HCT116 (cell line): ENCODE results near the gene SPDEF. TPM values are rescaled to one million over a fixed set of nuclear protein-coding genes. Genes with fewer than 3 reads are reported as not detected.

Source experiments
- ATAC-seq: fragments of 200-7000 bp; cut with Tn5 transposase; 2 replicates; pipeline ENCODE4 v1.9.1; 2020; ENCODE audit warnings: mild to moderate bottlenecking, moderate library complexity
- BruUV-seq: library from RNA; stranded (reverse); fragments of 400-500 nt; replicated peaks from 2 replicates; lab custom pipeline; 2021; lab: Mats Ljungman, UMichigan
- CTCF ChIA-PET: fragments of 300-600 bp; sonication (Branson Sonifier 250); formaldehyde crosslinking; loops from one replicate; lab custom pipeline; 2021; ENCODE audit warnings: antibody characterized with exemption; lab: Charles Lee
- POLR2A ChIA-PET: fragments of 300-600, 350-600 bp; sonication (Branson Sonifier 250); formaldehyde crosslinking; loops from one replicate; lab custom pipeline; 2021; ENCODE audit warnings: antibody characterized with exemption; lab: Charles Lee
- RAD21 ChIA-PET, 2 experiments: fragments of 300-600 bp; sonication (Branson Sonifier 250); formaldehyde crosslinking; loops; one replicate each; lab custom pipeline; 2023; ENCODE audit warnings: low total read pairs in 2 of 2; ENCODE audit not compliant: uncharacterized antibody in 2 of 2, unreplicated experiment in 2 of 2, low non-redundant PET in 1 of 2; lab: Charles Lee
- DNase-seq: peaks from one replicate; pipeline ENCODE4 v3.0.0-alpha.2; 2010; ENCODE audit warnings: low read depth, low spot score
- H2AFZ ChIP-seq: fragments of 200-600 bp; shearing (Covaris generic), sonication (generic); 2 replicates; pipeline ENCODE4 v1.6.1; 2017; ENCODE audit warnings: low read depth, mixed run types, mixed read lengths, antibody characterized with exemption, low read length; ENCODE audit not compliant: poor library complexity, severe bottlenecking
- H3K27ac ChIP-seq: 2 replicates; pipeline ENCODE4 v1.5.1; 2012; ENCODE audit warnings: low read depth, low read length
- H3K27me3 ChIP-seq: fragments of 200-600 bp; sonication (generic); 2 replicates; pipeline ENCODE4 v1.6.1; 2016; ENCODE audit warnings: mixed run types, low read length, mixed read lengths; ENCODE audit not compliant: insufficient read depth
- H3K36me3 ChIP-seq, 2 experiments: fragments of 200-500 bp in 1 of 2; fragments of 200-600 bp in 1 of 2; sonication (Bioruptor generic) in 1 of 2; sonication (generic) in 1 of 2; 2 replicates each; pipeline versions ENCODE4 v1.5.1 to v1.6.1; 2014 to 2016; ENCODE audit warnings: low read length in 2 of 2, inconsistent platforms in 1 of 2, mixed read lengths in 1 of 2, mixed run types in 1 of 2; ENCODE audit not compliant: insufficient read depth in 2 of 2, control insufficient read depth in 1 of 2
- H3K4me1 ChIP-seq, 2 experiments: fragments of 200-600 bp in 1 of 2; sonication (generic) in 1 of 2; 2 replicates each; pipeline versions ENCODE4 v1.5.1 to v1.6.1; 2012 to 2017; ENCODE audit warnings: low read length in 2 of 2, inconsistent platforms in 1 of 2, mild to moderate bottlenecking in 1 of 2, mixed read lengths in 1 of 2, mixed run types in 1 of 2, moderate library complexity in 1 of 2; ENCODE audit not compliant: insufficient read depth in 2 of 2, control insufficient read depth in 1 of 2
- H3K4me2 ChIP-seq: fragments of 200-600 bp; sonication (generic); 2 replicates; pipeline ENCODE4 v1.6.1; 2017; ENCODE audit warnings: mixed run types, low read length, mixed read lengths
- H3K4me3 ChIP-seq, 2 experiments: fragments of 200-600 bp in 1 of 2; sonication (generic) in 1 of 2; replicated peaks in 1 of 2; 2 replicates each; pipeline ENCODE4 v1.5.1; 2011 to 2016; ENCODE audit warnings: low read length in 2 of 2, control low read depth in 1 of 2, low read depth in 1 of 2, mild to moderate bottlenecking in 1 of 2, mixed read lengths in 1 of 2, mixed run types in 1 of 2
- H3K79me2 ChIP-seq: fragments of 200-600 bp; sonication (generic); 2 replicates; pipeline ENCODE4 v1.6.1; 2017; ENCODE audit warnings: mild to moderate bottlenecking, mixed run types, low read length, moderate library complexity, mixed read lengths; ENCODE audit not compliant: insufficient read depth
- H3K9ac ChIP-seq: fragments of 200-600 bp; sonication (generic); 2 replicates; pipeline ENCODE4 v1.6.1; 2016; ENCODE audit warnings: low read length, mixed read lengths
- H3K9me2 ChIP-seq: fragments of 200-600 bp; sonication (generic), shearing (Covaris generic); 2 replicates; pipeline ENCODE4 v1.6.1; 2017; ENCODE audit warnings: mixed run types, mild to moderate bottlenecking, moderate library complexity; ENCODE audit not compliant: insufficient read depth
- H3K9me3 ChIP-seq, 2 experiments: fragments of 200-500 bp in 1 of 2; fragments of 200-600 bp in 1 of 2; sonication (Bioruptor generic) in 1 of 2; sonication (generic) in 1 of 2; 2 replicates each; pipeline ENCODE4 v1.6.1; 2014 to 2017; ENCODE audit warnings: low read length in 2 of 2, mixed read lengths in 2 of 2, inconsistent platforms in 1 of 2, low read depth in 1 of 2, mild to moderate bottlenecking in 1 of 2, mixed run types in 1 of 2, moderate library complexity in 1 of 2; ENCODE audit not compliant: control insufficient read depth in 1 of 2, insufficient read depth in 1 of 2
- H4K20me1 ChIP-seq: fragments of 200-600 bp; sonication (generic), shearing (Covaris generic); 2 replicates; pipeline ENCODE4 v1.6.1; 2017; ENCODE audit warnings: mixed run types, mild to moderate bottlenecking, moderate library complexity; ENCODE audit not compliant: insufficient read depth
- EZH2phosphoT487 ChIP-seq: fragments of 200-600 bp; IDR thresholded peaks from 2 replicates; pipeline ENCODE4 v1.6.1; 2018; ENCODE audit warnings: antibody characterized with exemption, borderline replicate concordance
- FOSL1 ChIP-seq: IDR thresholded peaks from 2 replicates; pipeline ENCODE4 v1.6.1; 2012; ENCODE audit warnings: low read depth
- JUND ChIP-seq: IDR thresholded peaks from 2 replicates; pipeline ENCODE4 v1.6.1; 2012
- REST ChIP-seq: IDR thresholded peaks from 2 replicates; pipeline ENCODE4 v1.6.1; 2012; ENCODE audit warnings: low read depth
- SIN3A ChIP-seq: IDR thresholded peaks from 2 replicates; pipeline ENCODE4 v1.6.1; 2012; ENCODE audit warnings: low read depth
- SRF ChIP-seq: IDR thresholded peaks from 2 replicates; pipeline ENCODE4 v1.6.1; 2012; ENCODE audit warnings: low read depth
- YY1 ChIP-seq: IDR thresholded peaks from 2 replicates; pipeline ENCODE4 v1.6.1; 2011; ENCODE audit warnings: low read length, low read depth, moderate library complexity, mild to moderate bottlenecking; ENCODE audit not compliant: insufficient replicate concordance; ENCODE audit errors: extremely low read depth
- ZBTB33 ChIP-seq: IDR thresholded peaks from 2 replicates; pipeline ENCODE4 v1.6.1; 2011; ENCODE audit warnings: mild to moderate bottlenecking, low read length, moderate library complexity; ENCODE audit not compliant: insufficient replicate concordance; ENCODE audit errors: extremely low read depth
- ZNF274 ChIP-seq: fragments of 200-500 bp; sonication (Bioruptor generic); IDR thresholded peaks from 2 replicates; pipeline ENCODE4 v1.6.1; 2014; ENCODE audit warnings: mild to moderate bottlenecking, low read depth, low read length, inconsistent platforms
- intact Hi-C: fragments of 100-400 bp; cut with micrococcal nuclease; formaldehyde crosslinking; loops from 2 replicates; pipeline ENCODE4 v1.10.0; 2022
- total RNA-seq: library from RNA; stranded (reverse); gene quantifications from one replicate; pipeline ENCODE4 v1.2.1, GENCODE V29; 2021; ENCODE audit not compliant: unreplicated experiment

The SPDEF gene
- total RNA-seq, 1 experiment from 2014 or later, result 0.39 TPM

GRCh38 chr6:34585512-34586061 is 29.5 kb upstream of the SPDEF start:
- H3K4me2 ChIP-seq, result no peak overlapping the region
- no peaks in the 10 kb centered on the region for H3K27me3 ChIP-seq
- no peak overlapping the region for H3K9ac ChIP-seq
- H3K4me1 ChIP-seq, result no peaks in the 10 kb centered on the region
- H3K9me2 ChIP-seq, result no peaks in the 10 kb centered on the region
- CTCF ChIA-PET, result no interaction called here
- H3K36me3 ChIP-seq, result no peaks in the 10 kb centered on the region; a peak in 1 of 4 replicates
- H4K20me1 ChIP-seq, result no peaks in the 10 kb centered on the region
- no peak overlapping the region for H3K27ac ChIP-seq
- H3K9me3 ChIP-seq, result no peaks in the 10 kb centered on the region
- no peak overlapping the region for H3K4me3 ChIP-seq
- intact Hi-C loops, result no loop called here
- H2AFZ ChIP-seq, result no peak overlapping the region
- no peak for ATAC-seq
- BruUV-seq, result no TSS peak
- POLR2A ChIA-PET, result no interaction called here
- RAD21 ChIA-PET, result no interaction called here
- DNase-seq, result no peak
- TF ChIP-seq YY1 (no peak), SRF (no peak), ZNF274 (no peak), FOSL1 (no peak), SIN3A (no peak), REST (no peak), ZBTB33 (no peak), JUND (no peak), EZH2phosphoT487 (no peak)
- peaks cover 3% of the 10 kb centered on the region; the same call in 1 of the 2 replicates for H3K79me2 ChIP-seq
